Purkinje cell (primary cell): Measurements from ENCODE around the gene DUSP9. TPM values are rescaled to one million over a fixed set of nuclear protein-coding genes. Genes with fewer than 3 reads are reported as not detected.

Experiments
- polyA plus RNA-seq: library from polyadenylated mRNA; unstranded; fragments of >200 nt; fragmentation: Nextera tagmentation; gene quantifications from 2 replicates; pipeline ENCODE4 v1.2.1, GENCODE V29; 2014

The DUSP9 gene
- not detected in 2 replicates for polyA plus RNA-seq

GRCh38 chrX:153646620-153647373 is at the start of gene DUSP9:
TSS of gene DUSP9 (plus strand) at chrX:153647203. CDS start at chrX:153647954, 751 bp downstream.

GRCh38 chrX:153598541-153599191 is 48.3 kb upstream of the DUSP9 start, which contains the start of gene CCNQ:
TSS of gene CCNQ (minus strand) at chrX:153599139. CDS start at chrX:153599073, 66 bp downstream.

GRCh38 chrX:153673428-153674218 is 26.6 kb downstream of the DUSP9 start, which contains the start of gene PNCK:
TSS of gene PNCK (minus strand) at chrX:153673813. CDS start at chrX:153673076, 737 bp downstream.

GRCh38 chrX:153687121-153688039 is 40.4 kb downstream of the DUSP9 start, which contains the start of gene SLC6A8:
TSS of gene SLC6A8 (plus strand) at chrX:153687926. CDS start at chrX:153688575, 649 bp downstream.

Other genes with a start within 250 kb of the DUSP9 start
- gene PNMA6E, start 245.9 kb upstream of the DUSP9 start, polyA plus RNA-seq: not detected in 2 replicates
- 0.17 and 0.60 TPM in 2 replicates for gene ZFP92, start 235.7 kb upstream of the DUSP9 start, polyA plus RNA-seq
- gene TREX2, start 201.1 kb upstream of the DUSP9 start, polyA plus RNA-seq: not detected in 2 replicates
- gene HAUS7, start 176.6 kb upstream of the DUSP9 start, polyA plus RNA-seq: 11.2 and 11.4 TPM in 2 replicates
- gene BGN, start 152.2 kb upstream of the DUSP9 start, polyA plus RNA-seq: 0.10 TPM in 1 of 2 replicates, not detected in the other
- 12.9 and 14.6 TPM in 2 replicates for gene ATP2B3, start 129.6 kb upstream of the DUSP9 start, polyA plus RNA-seq
- 2.8 and 7.1 TPM in 2 replicates for gene CCNQ, start 48.1 kb upstream of the DUSP9 start, polyA plus RNA-seq
- gene PNCK, start 26.6 kb downstream of the DUSP9 start, polyA plus RNA-seq: 1.4 TPM in 1 of 2 replicates, not detected in the other
- 0.39 and 0.70 TPM in 2 replicates for gene SLC6A8, start 40.7 kb downstream of the DUSP9 start, polyA plus RNA-seq
- 151 and 213 TPM in 2 replicates for gene BCAP31, start 77.2 kb downstream of the DUSP9 start, polyA plus RNA-seq
- 0.07 and 2.8 TPM in 2 replicates for gene ABCD1, start 77.7 kb downstream of the DUSP9 start, polyA plus RNA-seq
- not detected in 2 replicates for gene PLXNB3, start 117.0 kb downstream of the DUSP9 start, polyA plus RNA-seq
- gene SRPK3, start 133.8 kb downstream of the DUSP9 start, polyA plus RNA-seq: 2.0 TPM in 1 of 2 replicates, not detected in the other
- 85.8 and 95.3 TPM in 2 replicates for gene IDH3G, start 147.2 kb downstream of the DUSP9 start, polyA plus RNA-seq
- gene SSR4, start 147.5 kb downstream of the DUSP9 start, polyA plus RNA-seq: 580 and 718 TPM in 2 replicates
- gene PDZD4, start 183.3 kb downstream of the DUSP9 start, polyA plus RNA-seq: 0.43 and 2.1 TPM in 2 replicates
- gene L1CAM, start 239.0 kb downstream of the DUSP9 start, polyA plus RNA-seq: 6.9 and 7.2 TPM in 2 replicates